GM12878 (cell line): ENCODE measurements around the gene TIMP2. TPM values are rescaled to one million over a fixed set of nuclear protein-coding genes. Genes with fewer than 3 reads are reported as not detected.

Source experiments
- ATAC-seq: fragments of 200-7000 bp; cut with Tn5 transposase; 3 replicates; pipeline ENCODE4 v1.9.1; 2020; ENCODE audit warnings: mild to moderate bottlenecking, moderate library complexity
- BruUV-seq: library from RNA; stranded (reverse); fragments of 400-500 nt; replicated peaks from 2 replicates; lab custom pipeline; 2021; lab: Mats Ljungman, UMichigan
- CTCF ChIA-PET: fragments of 300-600 bp; sonication (Branson Sonifier 250); formaldehyde crosslinking; extraction: SDS; loops from one replicate; lab custom pipeline; 2021; ENCODE audit warnings: inconsistent platforms; lab: Yijun Ruan, JAX
- POLR2A ChIA-PET: fragments of 350-600 bp; formaldehyde crosslinking; extraction: SDS; loops from one replicate; lab custom pipeline; 2021; ENCODE audit warnings: inconsistent platforms; lab: Charles Lee
- RAD21 ChIA-PET: fragments of 300-600 bp; sonication (Branson Sonifier 250); formaldehyde crosslinking; loops from one replicate; lab custom pipeline; 2023; ENCODE audit warnings: antibody characterized with exemption; ENCODE audit not compliant: unreplicated experiment; lab: Charles Lee
- SMC1A ChIA-PET: fragments of 300-600 bp; sonication (Branson Sonifier 250); formaldehyde crosslinking; loops from one replicate; lab custom pipeline; 2023; ENCODE audit not compliant: unreplicated experiment, uncharacterized antibody; lab: Charles Lee
- DNase-seq: peaks from one replicate; pipeline ENCODE4 v3.0.0-alpha.2; 2011; ENCODE audit warnings: low read depth, low spot score
- FAIRE-seq: peaks from 3 replicates; lab custom pipeline; 2011; peaks lifted over from hg19 to GRCh38; lab: Jason Lieb, UNC
- H2AFZ ChIP-seq: 2 replicates; pipeline ENCODE4 v1.6.0; 2011; ENCODE audit warnings: low read depth, low read length, control low read depth; ENCODE audit not compliant: control insufficient read depth
- H3K27ac ChIP-seq: 2 replicates; pipeline ENCODE4 v1.5.1; 2011; ENCODE audit warnings: control low read depth; ENCODE audit not compliant: control insufficient read depth, insufficient read depth
- H3K27me3 ChIP-seq, 2 experiments: replicated peaks in 1 of 2; 2 replicates each; pipeline versions ENCODE4 v1.6.0 to v1.6.1; 2011; ENCODE audit warnings: low read length in 1 of 2; ENCODE audit not compliant: control insufficient read depth in 2 of 2, insufficient read depth in 2 of 2
- H3K36me3 ChIP-seq, 2 experiments: 2 replicates each; pipeline ENCODE4 v1.5.1; 2011; ENCODE audit warnings: low read length in 1 of 2; ENCODE audit not compliant: control insufficient read depth in 2 of 2, insufficient read depth in 2 of 2
- H3K4me1 ChIP-seq: 2 replicates; pipeline ENCODE4 v1.6.1; 2011; ENCODE audit warnings: mild to moderate bottlenecking, low read length, moderate library complexity, mixed read lengths; ENCODE audit not compliant: control insufficient read depth, insufficient read depth
- H3K4me2 ChIP-seq: 2 replicates; pipeline ENCODE4 v1.6.0; 2011; ENCODE audit warnings: control low read depth; ENCODE audit not compliant: control insufficient read depth, insufficient read depth
- H3K4me3 ChIP-seq: fragments of 200-600 bp; sonication (generic); 2 replicates; pipeline ENCODE4 v1.5.1; 2016
- H3K79me2 ChIP-seq: 2 replicates; pipeline ENCODE4 v1.6.0; 2011; ENCODE audit warnings: low read length; ENCODE audit not compliant: control insufficient read depth, insufficient read depth
- H3K9ac ChIP-seq: 2 replicates; pipeline ENCODE4 v1.8.0; 2011; ENCODE audit warnings: low read length, control low read depth, mixed read lengths; ENCODE audit not compliant: control insufficient read depth, insufficient read depth
- H3K9me3 ChIP-seq: replicated peaks from 3 replicates; pipeline ENCODE4 v1.5.1; 2011; ENCODE audit warnings: mild to moderate bottlenecking, low read length; ENCODE audit not compliant: control insufficient read depth, insufficient read depth
- H4K20me1 ChIP-seq: 2 replicates; pipeline ENCODE4 v1.6.0; 2011; ENCODE audit not compliant: control insufficient read depth, insufficient read depth
- ATF3 ChIP-seq: IDR thresholded peaks from 2 replicates; pipeline ENCODE4 v1.6.1; 2011; ENCODE audit warnings: low read depth, mild to moderate bottlenecking, low read length, moderate library complexity, borderline replicate concordance; ENCODE audit errors: extremely low read depth
- CEBPB ChIP-seq, 2 experiments: fragments of 150-350 bp in 1 of 2; IDR thresholded peaks; 2 replicates each; pipeline ENCODE4 v1.6.1; 2012 to 2014; ENCODE audit warnings: low read depth in 2 of 2, low read length in 2 of 2, borderline replicate concordance in 1 of 2, inconsistent platforms in 1 of 2
- CHD2 ChIP-seq: IDR thresholded peaks from 2 replicates; pipeline ENCODE4 v1.6.1; 2011; ENCODE audit warnings: low read depth, low read length, improper control_type of control experiment, borderline replicate concordance
- E2F8 ChIP-seq: fragments of 450-650 bp; IDR thresholded peaks from 2 replicates; pipeline ENCODE4 v1.6.1; 2018; ENCODE audit warnings: mild to moderate bottlenecking, low read depth, moderate library complexity; ENCODE audit not compliant: partially characterized antibody
- HDAC2 ChIP-seq: fragments of 200-600 bp; sonication (generic); IDR thresholded peaks from 2 replicates; pipeline ENCODE4 v1.6.1; 2017
- KLF5 ChIP-seq: fragments of 450-650 bp; IDR thresholded peaks from 2 replicates; pipeline ENCODE4 v1.6.1; 2014; ENCODE audit warnings: mild to moderate bottlenecking; ENCODE audit not compliant: partially characterized antibody
- LARP7 ChIP-seq: fragments of 450-650 bp; IDR thresholded peaks from 2 replicates; pipeline ENCODE4 v1.6.1; 2017; ENCODE audit warnings: mild to moderate bottlenecking
- MYC ChIP-seq: IDR thresholded peaks from 2 replicates; pipeline ENCODE4 v1.6.1; 2011; ENCODE audit warnings: mild to moderate bottlenecking, low read length, moderate library complexity, inconsistent platforms; ENCODE audit not compliant: insufficient read depth, insufficient replicate concordance, insufficient read length, severe bottlenecking
- NRF1 ChIP-seq: conservative IDR thresholded peaks from 2 replicates; pipeline ENCODE4 v1.6.1; 2011; ENCODE audit warnings: mild to moderate bottlenecking, low read depth, low read length, improper control_type of control experiment
- TARDBP ChIP-seq: IDR thresholded peaks from 2 replicates; pipeline ENCODE4 v1.6.1; 2016; ENCODE audit warnings: borderline replicate concordance
- USF2 ChIP-seq: IDR thresholded peaks from 2 replicates; pipeline ENCODE4 v1.6.1; 2011; ENCODE audit warnings: low read depth, low read length, improper control_type of control experiment, borderline replicate concordance
- ZBTB4 ChIP-seq: fragments of 450-650 bp; formaldehyde crosslinking; IDR thresholded peaks from 2 replicates; pipeline ENCODE4 v1.4.0; 2022; ENCODE audit warnings: mild to moderate bottlenecking, moderate library complexity
- WGBS: methylation state at CpG from one replicate; pipeline ENCODE4 v1.1.6; 2016; ENCODE audit warnings: low lambda C conversion rate; ENCODE audit not compliant: insufficient replicate concordance, insufficient coverage; ENCODE audit errors: missing lambda C conversion rate; 5-methylcytosine and 5-hydroxymethylcytosine counted together
- in situ Hi-C: fragments of 300-500 bp; cut with MboI; formaldehyde crosslinking; loops from 9 replicates; pipeline ENCODE4 v1.14.3; 2018; ENCODE audit warnings: mixed read lengths
- intact Hi-C: fragments of 100-400 bp; cut with micrococcal nuclease; formaldehyde crosslinking; loops from one replicate; pipeline ENCODE4 v1.14.2; 2022; ENCODE audit not compliant: unreplicated experiment
- polyA plus RNA-seq, 11 experiments: library from polyadenylated mRNA; depleted of rRNA in 4 of 11; unstranded in 6 of 11; stranded (reverse) in 5 of 11; fragments of >200 nt; fragmentation: Nextera tagmentation in 4 of 11; fragmentation: Illumina TruSeq in 1 of 11; extraction: Ambion mirVana in 4 of 11; extraction: Trizol in 1 of 11; gene quantifications; 1 replicate in 1 of 11; 2 replicates in 10 of 11; pipeline versions ENCODE4 v1.2.1 to v1.2.3, GENCODE V29; 2011 to 2016; ENCODE audit warnings: inconsistent platforms in 2 of 11, missing spikeins in 2 of 11, low read depth in 1 of 11
- total RNA-seq, 4 experiments: library from RNA; depleted of rRNA in 3 of 4; stranded (reverse); fragments of >200 nt in 3 of 4; fragmentation: Illumina TruSeq in 1 of 4; extraction: Trizol in 1 of 4; gene quantifications; 2 replicates each; pipeline versions ENCODE4 v1.2.1 to v1.2.3, GENCODE V29; 2013 to 2021

The TIMP2 gene
- total and polyA plus RNA-seq, 10 of the 15 experiments (the other 5 are each of a cell fraction or from before 2014, with no cell fraction given), result 0.03 to 0.41 (median 0.04) TPM; not detected in 7

GRCh38 chr17:78971756-78972506 is 46.7 kb upstream of the TIMP2 start:
- no peak for ATAC-seq
- 34% methylated on average over 22 of the region's 22 CpGs for WGBS
- TF ChIP-seq ATF3, result no peak
- no peak for TF ChIP-seq MYC
- TF ChIP-seq E2F8, result no peak
- TF ChIP-seq HDAC2, result no peak
- TF ChIP-seq LARP7, result no peak
- TF ChIP-seq ZBTB4 (CRISPR knock-in tag), result no peak
- no peak for TF ChIP-seq TARDBP
- no peak for TF ChIP-seq USF2
- TF ChIP-seq KLF5, result no peak
- no peak for TF ChIP-seq CEBPB (IDR thresholded peaks at IDR 0.05; ENCODE audit: borderline replicate concordance in 1 of 2, low read depth in 2 of 2, low read length in 2 of 2)
- no peak for TF ChIP-seq CHD2
- TF ChIP-seq NRF1, result no peak
- TF ChIP-seq, all 136 proteins: peak for 0
- no peak overlapping the region for H3K27ac ChIP-seq
- H3K27me3 ChIP-seq, result no peaks in the 10 kb centered on the region
- H4K20me1 ChIP-seq, result no peaks in the 10 kb centered on the region
- RAD21 ChIA-PET, result interaction anchor here (0.7 to 2.0 kb wide), 6 partner anchors 10 to 475 kb away, joined by 3 to 15 read pairs (median 3); no protein-coding TSS in a partner anchor
- DNase-seq, result no peak
- H3K9me3 ChIP-seq, result no peaks in the 10 kb centered on the region
- SMC1A ChIA-PET, result interaction anchor here (1.0 to 2.4 kb wide), 4 partner anchors 65 to 475 kb away, joined by 3 to 17 read pairs (median 4); no protein-coding TSS in a partner anchor
- H3K4me2 ChIP-seq, result no peak overlapping the region
- POLR2A ChIA-PET, result no interaction called here
- in situ Hi-C loops (no loop called here), intact Hi-C loops (loop anchor here (1.0 kb wide), 2 partner anchors 107 to 475 kb away; no protein-coding TSS in a partner anchor)
- CTCF ChIA-PET, result interaction anchor here (0.5 to 3.7 kb wide), 17 partner anchors 8 to 737 kb away, joined by 3 to 59 read pairs (median 4); partner anchors contain the start of gene LGALS3BP
- no peak overlapping the region for H3K4me3 ChIP-seq
- FAIRE-seq, result no peak
- H3K4me1 ChIP-seq, result no peaks in the 10 kb centered on the region
- H3K79me2 ChIP-seq, result no peaks in the 10 kb centered on the region
- BruUV-seq, result no TSS peak
- H3K9ac ChIP-seq, result no peak overlapping the region
- H2AFZ ChIP-seq, result no peak overlapping the region
- H3K36me3 ChIP-seq, result no peaks in the 10 kb centered on the region
